ENCODE measurements around the gene WDFY4.

Gene WDFY4

DNA sequence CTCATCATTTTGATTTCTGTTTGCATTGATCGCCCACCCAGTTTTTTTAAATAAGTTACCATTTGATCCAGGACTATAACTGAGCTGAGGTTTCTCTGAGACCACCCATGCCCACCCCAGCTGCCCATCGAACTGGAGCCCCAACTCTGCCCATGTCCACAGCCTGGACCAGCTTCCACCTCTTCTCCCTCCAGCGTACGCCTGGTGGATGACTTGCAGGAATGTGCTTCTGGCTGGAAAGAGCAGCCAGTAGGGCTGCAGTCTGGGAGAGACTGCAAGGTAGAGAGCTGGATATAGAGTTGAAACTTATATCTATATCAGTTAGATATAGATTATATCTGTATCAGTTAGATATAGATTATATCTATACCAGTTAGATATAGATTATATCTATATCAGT lies 280.8 kb downstream of the WDFY4 start:
- no peak for TF ChIP-seq TCF4 (CRISPR knock-in tag; IDR thresholded peaks at IDR 0.05; ENCODE audit: borderline replicate concordance)
- no peak for TF ChIP-seq ZC3H10 (CRISPR knock-in tag; IDR thresholded peaks at IDR 0.05)
- no peak for ATAC-seq

DNA sequence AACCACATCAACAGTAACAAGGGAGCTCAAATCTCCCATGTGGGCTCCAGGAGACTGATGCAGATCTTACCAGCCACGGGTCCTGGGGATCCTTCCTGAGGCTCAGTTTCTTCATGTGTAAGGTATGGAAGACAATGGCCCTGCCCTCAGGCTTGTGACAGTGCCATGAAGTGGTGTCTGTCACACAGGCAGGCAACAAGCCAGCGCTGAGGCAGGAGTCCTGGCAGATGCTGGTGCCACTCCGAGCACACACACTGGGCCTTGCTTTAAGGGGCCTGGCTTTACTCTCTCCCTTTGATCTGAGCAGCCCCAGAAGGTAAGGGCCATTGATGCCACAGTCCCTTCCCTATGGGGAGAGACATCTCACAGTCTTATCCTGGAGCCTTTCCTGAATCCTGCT lies 283.4 kb downstream of the WDFY4 start:
- ATAC-seq, result no peak
- TF ChIP-seq, protein P1, sequence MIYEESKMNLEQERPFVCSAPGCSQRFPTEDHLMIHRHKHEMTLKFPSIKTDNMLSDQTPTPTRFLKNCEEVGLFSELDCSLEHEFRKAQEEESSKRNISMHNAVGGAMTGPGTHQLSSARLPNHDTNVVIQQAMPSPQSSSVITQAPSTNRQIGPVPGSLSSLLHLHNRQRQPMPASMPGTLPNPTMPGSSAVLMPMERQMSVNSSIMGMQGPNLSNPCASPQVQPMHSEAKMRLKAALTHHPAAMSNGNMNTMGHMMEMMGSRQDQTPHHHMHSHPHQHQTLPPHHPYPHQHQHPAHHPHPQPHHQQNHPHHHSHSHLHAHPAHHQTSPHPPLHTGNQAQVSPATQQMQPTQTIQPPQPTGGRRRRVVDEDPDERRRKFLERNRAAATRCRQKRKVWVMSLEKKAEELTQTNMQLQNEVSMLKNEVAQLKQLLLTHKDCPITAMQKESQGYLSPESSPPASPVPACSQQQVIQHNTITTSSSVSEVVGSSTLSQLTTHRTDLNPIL (CRISPR knock-in tag; IDR thresholded peaks at IDR 0.05; ENCODE audit: low read depth), result no peak
- TF ChIP-seq ESRRG (CRISPR knock-in tag; IDR thresholded peaks at IDR 0.05), result no peak
- TF ChIP-seq, protein P2, sequence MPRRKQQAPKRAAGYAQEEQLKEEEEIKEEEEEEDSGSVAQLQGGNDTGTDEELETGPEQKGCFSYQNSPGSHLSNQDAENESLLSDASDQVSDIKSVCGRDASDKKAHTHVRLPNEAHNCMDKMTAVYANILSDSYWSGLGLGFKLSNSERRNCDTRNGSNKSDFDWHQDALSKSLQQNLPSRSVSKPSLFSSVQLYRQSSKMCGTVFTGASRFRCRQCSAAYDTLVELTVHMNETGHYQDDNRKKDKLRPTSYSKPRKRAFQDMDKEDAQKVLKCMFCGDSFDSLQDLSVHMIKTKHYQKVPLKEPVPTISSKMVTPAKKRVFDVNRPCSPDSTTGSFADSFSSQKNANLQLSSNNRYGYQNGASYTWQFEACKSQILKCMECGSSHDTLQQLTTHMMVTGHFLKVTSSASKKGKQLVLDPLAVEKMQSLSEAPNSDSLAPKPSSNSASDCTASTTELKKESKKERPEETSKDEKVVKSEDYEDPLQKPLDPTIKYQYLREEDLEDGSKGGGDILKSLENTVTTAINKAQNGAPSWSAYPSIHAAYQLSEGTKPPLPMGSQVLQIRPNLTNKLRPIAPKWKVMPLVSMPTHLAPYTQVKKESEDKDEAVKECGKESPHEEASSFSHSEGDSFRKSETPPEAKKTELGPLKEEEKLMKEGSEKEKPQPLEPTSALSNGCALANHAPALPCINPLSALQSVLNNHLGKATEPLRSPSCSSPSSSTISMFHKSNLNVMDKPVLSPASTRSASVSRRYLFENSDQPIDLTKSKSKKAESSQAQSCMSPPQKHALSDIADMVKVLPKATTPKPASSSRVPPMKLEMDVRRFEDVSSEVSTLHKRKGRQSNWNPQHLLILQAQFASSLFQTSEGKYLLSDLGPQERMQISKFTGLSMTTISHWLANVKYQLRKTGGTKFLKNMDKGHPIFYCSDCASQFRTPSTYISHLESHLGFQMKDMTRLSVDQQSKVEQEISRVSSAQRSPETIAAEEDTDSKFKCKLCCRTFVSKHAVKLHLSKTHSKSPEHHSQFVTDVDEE (CRISPR knock-in tag; IDR thresholded peaks at IDR 0.05), result no peak
- no peak for TF ChIP-seq PPARA (CRISPR knock-in tag; IDR thresholded peaks at IDR 0.05; ENCODE audit: borderline replicate concordance)
- TF ChIP-seq, protein P3, sequence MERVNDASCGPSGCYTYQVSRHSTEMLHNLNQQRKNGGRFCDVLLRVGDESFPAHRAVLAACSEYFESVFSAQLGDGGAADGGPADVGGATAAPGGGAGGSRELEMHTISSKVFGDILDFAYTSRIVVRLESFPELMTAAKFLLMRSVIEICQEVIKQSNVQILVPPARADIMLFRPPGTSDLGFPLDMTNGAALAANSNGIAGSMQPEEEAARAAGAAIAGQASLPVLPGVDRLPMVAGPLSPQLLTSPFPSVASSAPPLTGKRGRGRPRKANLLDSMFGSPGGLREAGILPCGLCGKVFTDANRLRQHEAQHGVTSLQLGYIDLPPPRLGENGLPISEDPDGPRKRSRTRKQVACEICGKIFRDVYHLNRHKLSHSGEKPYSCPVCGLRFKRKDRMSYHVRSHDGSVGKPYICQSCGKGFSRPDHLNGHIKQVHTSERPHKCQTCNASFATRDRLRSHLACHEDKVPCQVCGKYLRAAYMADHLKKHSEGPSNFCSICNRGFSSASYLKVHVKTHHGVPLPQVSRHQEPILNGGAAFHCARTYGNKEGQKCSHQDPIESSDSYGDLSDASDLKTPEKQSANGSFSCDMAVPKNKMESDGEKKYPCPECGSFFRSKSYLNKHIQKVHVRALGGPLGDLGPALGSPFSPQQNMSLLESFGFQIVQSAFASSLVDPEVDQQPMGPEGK (CRISPR knock-in tag; IDR thresholded peaks at IDR 0.05; ENCODE audit: borderline replicate concordance), result no peak
- TF ChIP-seq TCF4 (CRISPR knock-in tag; IDR thresholded peaks at IDR 0.05; ENCODE audit: borderline replicate concordance), result no peak
- TF ChIP-seq TOX (CRISPR knock-in tag; IDR thresholded peaks at IDR 0.05; ENCODE audit: borderline replicate concordance), result no peak
- TF ChIP-seq ZFP30 (CRISPR knock-in tag; IDR thresholded peaks at IDR 0.05), result no peak
- no peak for TF ChIP-seq ZFP3 (CRISPR knock-in tag; IDR thresholded peaks at IDR 0.05)
- no peak for TF ChIP-seq SNAI2 (CRISPR knock-in tag; IDR thresholded peaks at IDR 0.05)

DNA sequence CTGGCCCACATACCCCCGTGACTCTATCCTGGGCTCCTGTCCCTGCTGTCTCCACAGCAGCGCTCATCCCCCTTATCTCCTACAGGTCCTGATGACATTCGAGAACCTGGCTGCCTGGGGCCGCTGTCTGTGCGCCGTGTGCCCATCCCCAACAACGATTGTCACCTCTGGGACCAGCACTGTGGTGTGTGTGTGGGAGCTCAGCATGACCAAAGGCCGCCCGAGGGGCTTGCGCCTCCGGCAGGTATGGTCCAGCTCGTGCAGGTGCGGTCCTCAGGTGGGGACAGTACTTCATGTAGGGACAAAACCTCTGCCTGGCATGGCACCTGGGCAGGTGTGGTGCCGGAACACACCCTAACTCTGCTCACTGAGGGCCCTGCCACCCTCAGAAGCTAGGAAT lies 285.4 kb downstream of the WDFY4 start:
- ATAC-seq, result no peak

More for the DNA sequence above, 285.4 kb downstream of the WDFY4 start:
- TF ChIP-seq ARNTL (CRISPR knock-in tag; IDR thresholded peaks at IDR 0.05; ENCODE audit: borderline replicate concordance, low read depth) (no peak), ZNF70 (CRISPR knock-in tag; IDR thresholded peaks at IDR 0.05) (no peak), TCF4 (CRISPR knock-in tag; IDR thresholded peaks at IDR 0.05; ENCODE audit: borderline replicate concordance) (no peak), RARB (CRISPR knock-in tag; IDR thresholded peaks at IDR 0.05) (no peak), GLIS3 (CRISPR knock-in tag; IDR thresholded peaks at IDR 0.05) (no peak), CSDC2 (CRISPR knock-in tag; IDR thresholded peaks at IDR 0.05) (no peak), PPARA (CRISPR knock-in tag; IDR thresholded peaks at IDR 0.05; ENCODE audit: borderline replicate concordance) (no peak), OSR1 (CRISPR knock-in tag; IDR thresholded peaks at IDR 0.05) (no peak), ISL1 (CRISPR knock-in tag; IDR thresholded peaks at IDR 0.05) (no peak), TOX (CRISPR knock-in tag; IDR thresholded peaks at IDR 0.05; ENCODE audit: borderline replicate concordance) (no peak), ZNF8 (CRISPR knock-in tag; IDR thresholded peaks at IDR 0.05) (no peak), ZC3H10 (CRISPR knock-in tag; IDR thresholded peaks at IDR 0.05) (no peak), ZFP3 (CRISPR knock-in tag; IDR thresholded peaks at IDR 0.05) (no peak)
- TF ChIP-seq, protein P2 (CRISPR knock-in tag; IDR thresholded peaks at IDR 0.05), result no peak
- TF ChIP-seq, protein P1 (CRISPR knock-in tag; IDR thresholded peaks at IDR 0.05; ENCODE audit: low read depth), result no peak
- TF ChIP-seq, protein P4, sequence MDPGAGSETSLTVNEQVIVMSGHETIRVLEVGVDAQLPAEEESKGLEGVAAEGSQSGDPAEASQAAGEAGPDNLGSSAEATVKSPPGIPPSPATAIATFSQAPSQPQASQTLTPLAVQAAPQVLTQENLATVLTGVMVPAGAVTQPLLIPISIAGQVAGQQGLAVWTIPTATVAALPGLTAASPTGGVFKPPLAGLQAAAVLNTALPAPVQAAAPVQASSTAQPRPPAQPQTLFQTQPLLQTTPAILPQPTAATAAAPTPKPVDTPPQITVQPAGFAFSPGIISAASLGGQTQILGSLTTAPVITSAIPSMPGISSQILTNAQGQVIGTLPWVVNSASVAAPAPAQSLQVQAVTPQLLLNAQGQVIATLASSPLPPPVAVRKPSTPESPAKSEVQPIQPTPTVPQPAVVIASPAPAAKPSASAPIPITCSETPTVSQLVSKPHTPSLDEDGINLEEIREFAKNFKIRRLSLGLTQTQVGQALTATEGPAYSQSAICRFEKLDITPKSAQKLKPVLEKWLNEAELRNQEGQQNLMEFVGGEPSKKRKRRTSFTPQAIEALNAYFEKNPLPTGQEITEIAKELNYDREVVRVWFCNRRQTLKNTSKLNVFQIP (CRISPR knock-in tag; IDR thresholded peaks at IDR 0.05; ENCODE audit: borderline replicate concordance, low read depth), result no peak
- TF ChIP-seq, protein P3 (CRISPR knock-in tag; IDR thresholded peaks at IDR 0.05; ENCODE audit: borderline replicate concordance), result no peak
